H1 (cell line): ENCODE data around the gene ASCC1. TPM values are rescaled to one million over a fixed set of nuclear protein-coding genes. Genes with fewer than 3 reads are reported as not detected.

ENCODE experiments used
- CTCF ChIA-PET: fragments of 300-600 bp; sonication (Branson Sonifier 250); formaldehyde crosslinking; loops from one replicate; lab custom pipeline; 2021; ENCODE audit not compliant: partially characterized antibody; lab: Charles Lee
- POLR2A ChIA-PET: fragments of 300-600 bp; sonication (Branson Sonifier 250); formaldehyde crosslinking; loops from one replicate; lab custom pipeline; 2021; ENCODE audit warnings: inconsistent platforms; ENCODE audit not compliant: partially characterized antibody; lab: Charles Lee
- DNase-seq, 2 experiments: peaks; one replicate each; pipeline versions ENCODE4 v3.0.0 to v3.0.0-alpha.2; 2010 to 2022; ENCODE audit warnings: low spot score in 2 of 2, low read depth in 1 of 2, mixed read lengths in 1 of 2
- FAIRE-seq: peaks from 2 replicates; lab custom pipeline; 2011; peaks lifted over from hg19 to GRCh38; lab: Jason Lieb, UNC
- H2AFZ ChIP-seq: 2 replicates; pipeline ENCODE4 v1.8.1; 2012; ENCODE audit warnings: low read length, inconsistent platforms
- H2AK5ac ChIP-seq: 2 replicates; pipeline ENCODE4 v1.6.1; 2013; ENCODE audit warnings: low read depth, low read length
- H2BK120ac ChIP-seq: replicated peaks from 2 replicates; pipeline ENCODE3; 2013; ENCODE audit warnings: low read depth, low read length, inconsistent platforms
- H2BK12ac ChIP-seq: 2 replicates; pipeline ENCODE4 v1.6.1; 2013; ENCODE audit warnings: low read depth, low read length
- H2BK15ac ChIP-seq: 2 replicates; pipeline ENCODE4 v1.6.1; 2013; ENCODE audit warnings: low read length
- H2BK20ac ChIP-seq: 2 replicates; pipeline ENCODE4 v1.6.1; 2013; ENCODE audit warnings: low read length
- H2BK5ac ChIP-seq: 2 replicates; pipeline ENCODE4 v1.6.1; 2013; ENCODE audit warnings: low read depth, low read length
- H3K14ac ChIP-seq: 2 replicates; pipeline ENCODE4 v1.6.1; 2013; ENCODE audit warnings: inconsistent platforms; ENCODE audit not compliant: insufficient read length
- H3K18ac ChIP-seq: 2 replicates; pipeline ENCODE4 v1.6.1; 2013; ENCODE audit warnings: low read length; ENCODE audit errors: extremely low read depth
- H3K23ac ChIP-seq: 2 replicates; pipeline ENCODE4 v1.6.1; 2013; ENCODE audit warnings: inconsistent platforms; ENCODE audit not compliant: insufficient read length
- H3K23me2 ChIP-seq: 2 replicates; pipeline ENCODE4 v1.6.1; 2013; ENCODE audit warnings: low read depth, low read length
- H3K27ac ChIP-seq: 2 replicates; pipeline ENCODE4 v1.6.1; 2011; ENCODE audit warnings: low read depth, low read length, inconsistent platforms
- H3K27me3 ChIP-seq, 4 experiments: replicated peaks in 1 of 4; 1 replicate in 1 of 4; 2 replicates in 3 of 4; pipeline versions ENCODE4 v1.6.1 to v1.8.1; 2011 to 2013; ENCODE audit warnings: low read length in 3 of 4, mild to moderate bottlenecking in 3 of 4, inconsistent platforms in 2 of 4, mixed read lengths in 2 of 4, moderate library complexity in 1 of 4; ENCODE audit not compliant: control insufficient read depth in 3 of 4, insufficient read depth in 3 of 4; ENCODE audit errors: extremely low read depth in 1 of 4
- H3K36me3 ChIP-seq, 4 experiments: 2 replicates each; pipeline versions ENCODE4 v1.6.1 to v1.8.1; 2011 to 2013; ENCODE audit warnings: mild to moderate bottlenecking in 4 of 4, low read length in 3 of 4, moderate library complexity in 2 of 4, control low read depth in 1 of 4, inconsistent platforms in 1 of 4; ENCODE audit not compliant: insufficient read depth in 4 of 4, control insufficient read depth in 2 of 4
- H3K4ac ChIP-seq: replicated peaks from 2 replicates; pipeline ENCODE3; 2013; ENCODE audit warnings: low read length, low read depth, mixed read lengths, inconsistent platforms; ENCODE audit not compliant: insufficient read length
- H3K4me1 ChIP-seq, 4 experiments: replicated peaks in 1 of 4; 1 replicate in 1 of 4; 2 replicates in 3 of 4; pipeline versions ENCODE4 v1.6.1 to v1.8.1; 2011 to 2013; ENCODE audit warnings: low read length in 3 of 4, inconsistent platforms in 2 of 4, mixed read lengths in 1 of 4; ENCODE audit not compliant: insufficient read depth in 4 of 4, control insufficient read depth in 3 of 4
- H3K4me2 ChIP-seq, 2 experiments: 2 replicates each; pipeline versions ENCODE4 v1.6.1 to v1.8.1; 2011 to 2013; ENCODE audit warnings: low read depth in 2 of 2, low read length in 2 of 2, control low read depth in 1 of 2, inconsistent platforms in 1 of 2, mild to moderate bottlenecking in 1 of 2; ENCODE audit not compliant: insufficient read depth in 1 of 2
- H3K4me3 ChIP-seq, 4 experiments: fragments of 200-600, 300-600 bp in 1 of 4; sonication (generic), shearing (Covaris generic), sonication (Bioruptor Twin) in 1 of 4; 2 replicates each; pipeline versions ENCODE4 v1.5.1 to v1.8.1; 2011 to 2016; ENCODE audit warnings: low read length in 4 of 4, low read depth in 3 of 4, control low read depth in 2 of 4, inconsistent platforms in 2 of 4, mild to moderate bottlenecking in 2 of 4, mixed read lengths in 1 of 4, moderate library complexity in 1 of 4; ENCODE audit not compliant: insufficient read depth in 2 of 4; ENCODE audit errors: extremely low read depth in 1 of 4
- H3K56ac ChIP-seq: replicated peaks from 2 replicates; pipeline ENCODE3; 2013; ENCODE audit warnings: low read depth, mild to moderate bottlenecking, mixed read lengths, low read length, inconsistent platforms; ENCODE audit not compliant: insufficient read length
- H3K79me1 ChIP-seq: 2 replicates; pipeline ENCODE4 v1.6.1; 2013; ENCODE audit warnings: low read depth, low read length, control low read depth
- H3K79me2 ChIP-seq, 2 experiments: 2 replicates each; pipeline versions ENCODE4 v1.6.1 to v1.8.1; 2012 to 2013; ENCODE audit warnings: low read length in 2 of 2, mild to moderate bottlenecking in 2 of 2, inconsistent platforms in 1 of 2; ENCODE audit not compliant: insufficient read depth in 2 of 2, control insufficient read depth in 1 of 2
- H3K9ac ChIP-seq, 4 experiments: replicated peaks in 1 of 4; 1 replicate in 1 of 4; 2 replicates in 3 of 4; pipeline versions ENCODE4 v1.6.1 to v1.8.1; 2011 to 2013; ENCODE audit warnings: low read depth in 3 of 4, low read length in 3 of 4, control low read depth in 2 of 4, mild to moderate bottlenecking in 2 of 4, moderate library complexity in 2 of 4, inconsistent platforms in 1 of 4; ENCODE audit errors: extremely low read depth in 1 of 4
- H3K9me3 ChIP-seq, 2 experiments: 2 replicates each; pipeline versions ENCODE4 v1.6.1 to v1.8.1; 2012 to 2013; ENCODE audit warnings: mild to moderate bottlenecking in 2 of 2, moderate library complexity in 2 of 2, control low read depth in 1 of 2, inconsistent platforms in 1 of 2, low read depth in 1 of 2, low read length in 1 of 2, mixed read lengths in 1 of 2; ENCODE audit not compliant: insufficient read depth in 2 of 2
- H4K20me1 ChIP-seq, 2 experiments: replicated peaks in 1 of 2; 2 replicates each; pipeline versions ENCODE3 to v1.8.1; 2011 to 2013; ENCODE audit warnings: inconsistent platforms in 2 of 2, low read length in 2 of 2, mild to moderate bottlenecking in 1 of 2; ENCODE audit not compliant: insufficient read depth in 2 of 2, control insufficient read depth in 1 of 2
- H4K5ac ChIP-seq: 2 replicates; pipeline ENCODE4 v1.6.1; 2013; ENCODE audit warnings: low read length, low read depth, mixed read lengths, inconsistent platforms; ENCODE audit not compliant: insufficient read length
- H4K8ac ChIP-seq: 2 replicates; pipeline ENCODE4 v1.8.0; 2013; ENCODE audit warnings: mild to moderate bottlenecking, moderate library complexity, low read length, inconsistent platforms; ENCODE audit not compliant: insufficient read depth; ENCODE audit errors: extremely low read depth
- H4K91ac ChIP-seq: replicated peaks from 2 replicates; pipeline ENCODE3; 2013; ENCODE audit warnings: low read length, mixed read lengths, inconsistent platforms; ENCODE audit not compliant: insufficient read length
- CBX8 ChIP-seq: fragments of 300-800, 300-1000 bp; sonication (generic); IDR thresholded peaks from 2 replicates; pipeline ENCODE4 v1.7.1; 2016; ENCODE audit warnings: low read depth, low read length, borderline replicate concordance
- SAP30 ChIP-seq: fragments of 300-600 bp; sonication (generic); IDR thresholded peaks from 2 replicates; pipeline ENCODE4 v1.7.1; 2012; ENCODE audit warnings: low read length, moderate library complexity, mild to moderate bottlenecking, inconsistent platforms; ENCODE audit not compliant: insufficient read depth, insufficient replicate concordance
- WGBS, 2 experiments: shearing (Covaris generic) in 1 of 2; methylation state at CpG; one replicate each; pipeline versions ENCODE4 v1.1.6 to v1.1.7; 2013 to 2015; ENCODE audit warnings: low lambda C conversion rate in 2 of 2, mixed read lengths in 2 of 2, inconsistent platforms in 1 of 2, low coverage in 1 of 2, missing lambda C conversion rate in 1 of 2; ENCODE audit not compliant: insufficient replicate concordance in 2 of 2, insufficient coverage in 1 of 2, insufficient read length in 1 of 2; ENCODE audit errors: extremely low coverage in 1 of 2, missing lambda C conversion rate in 1 of 2; 5-methylcytosine and 5-hydroxymethylcytosine counted together
- polyA plus RNA-seq, 7 experiments: library from polyadenylated mRNA; depleted of rRNA in 3 of 7; stranded (reverse) in 5 of 7; unstranded in 2 of 7; fragments of >200 nt in 5 of 7; fragments of 200-250 nt in 2 of 7; gene quantifications; 1 replicate in 5 of 7; 2 replicates in 1 of 7; 4 replicates in 1 of 7; pipeline versions ENCODE4 v1.2.1 to v1.2.3, GENCODE V29; 2011 to 2013; ENCODE audit warnings: missing spikeins in 2 of 7, mixed read lengths in 2 of 7
- total RNA-seq: library from RNA; stranded (reverse); fragmentation: NEBNext Ultra II Directional; extraction: Animal tissue kit (Norgen Biotek cat#: 25700); gene quantifications from 2 replicates; pipeline ENCODE4 v1.2.1, GENCODE V29; 2021
- TF ChIP-seq, protein P1 (sequence below), 3 experiments: IDR thresholded peaks; 1 replicate in 2 of 3; 2 replicates in 1 of 3; pipeline versions ENCODE4 v1.5.1 to v1.6.1; 2011; ENCODE audit warnings: low read length in 3 of 3, mild to moderate bottlenecking in 3 of 3, inconsistent platforms in 2 of 3, low read depth in 1 of 3, moderate library complexity in 1 of 3; ENCODE audit not compliant: insufficient read depth in 1 of 3; ENCODE audit errors: control extremely low read depth in 1 of 3

Gene ASCC1
- total and polyA plus RNA-seq, 2 of the 8 experiments (the other 6 are each of a cell fraction or from before 2014, with no cell fraction given) = 25.6 to 35.8 TPM

DNA sequence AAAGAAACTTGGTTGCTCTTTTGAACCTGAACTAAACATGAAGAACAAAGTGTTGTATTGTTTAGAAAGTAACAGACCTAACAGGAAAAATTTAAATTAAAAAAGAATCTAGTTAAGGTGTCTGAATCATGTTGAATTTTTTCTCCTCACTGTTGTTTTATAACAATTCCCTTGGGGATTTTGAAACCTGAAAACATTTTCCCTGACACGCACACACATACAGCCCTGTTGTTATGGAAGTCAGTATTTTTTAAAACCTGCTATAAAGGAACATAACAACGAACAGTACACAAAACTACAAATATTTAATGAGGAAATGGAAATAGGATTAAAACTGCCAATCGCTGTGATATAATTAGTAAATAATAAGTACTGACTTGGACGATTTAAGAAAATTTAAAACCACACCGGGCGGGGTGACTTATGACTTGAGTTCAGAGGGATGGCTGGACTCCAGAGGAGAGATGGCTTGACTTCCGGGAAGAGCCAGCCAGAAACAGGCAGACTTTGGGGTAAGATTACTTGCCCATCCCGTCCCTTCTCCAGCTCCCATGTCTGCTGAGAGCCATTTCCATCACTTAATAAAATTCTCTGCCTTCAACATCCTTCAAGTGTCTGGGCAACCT is 111.5 kb downstream of the ASCC1 start:
- Histone ChIP-seq H3K4ac (no peak overlapping the region), H3K79me1 (no peaks in the 10 kb centered on the region), H3K36me3 (no peaks in the 10 kb centered on the region; a peak in 2 of 8 replicates), H2BK15ac (no peak overlapping the region), H2BK20ac (no peak overlapping the region), H3K4me1 (no peaks in the 10 kb centered on the region), H4K20me1 (no peaks in the 10 kb centered on the region), H2AFZ (no peak overlapping the region), H2BK120ac (no peak overlapping the region), H2BK5ac (no peak overlapping the region), H2BK12ac (no peak overlapping the region), H3K9ac (no peak overlapping the region), H3K4me3 (no peak overlapping the region), H4K8ac (no peak overlapping the region), H4K5ac (no peak overlapping the region), H3K27ac (no peak overlapping the region), H4K91ac (no peak overlapping the region), H3K18ac (no peak overlapping the region), H3K4me2 (no peak overlapping the region), H3K14ac (no peak overlapping the region), H3K9me3 (no peaks in the 10 kb centered on the region), H3K56ac (no peak overlapping the region), H3K79me2 (no peaks in the 10 kb centered on the region), H3K27me3 (no peaks in the 10 kb centered on the region), H3K23me2 (no peaks in the 10 kb centered on the region), H3K23ac (no peak overlapping the region), H2AK5ac (no peak overlapping the region)
- FAIRE-seq = no peak
- WGBS, 2 experiments = 88% methylated on average over 8 of the region's 8 CpGs; no CpG with 5 or more reads in 1 of the 2 experiments
- CTCF ChIA-PET = interaction anchor here (0.8 kb wide), 2 partner anchors 12 to 35 kb away, joined by 3 read pairs; no protein-coding TSS in a partner anchor
- POLR2A ChIA-PET = no interaction called here
- DNase-seq = no peak
- TF ChIP-seq CBX8 = no peak
- TF ChIP-seq, protein P1, sequence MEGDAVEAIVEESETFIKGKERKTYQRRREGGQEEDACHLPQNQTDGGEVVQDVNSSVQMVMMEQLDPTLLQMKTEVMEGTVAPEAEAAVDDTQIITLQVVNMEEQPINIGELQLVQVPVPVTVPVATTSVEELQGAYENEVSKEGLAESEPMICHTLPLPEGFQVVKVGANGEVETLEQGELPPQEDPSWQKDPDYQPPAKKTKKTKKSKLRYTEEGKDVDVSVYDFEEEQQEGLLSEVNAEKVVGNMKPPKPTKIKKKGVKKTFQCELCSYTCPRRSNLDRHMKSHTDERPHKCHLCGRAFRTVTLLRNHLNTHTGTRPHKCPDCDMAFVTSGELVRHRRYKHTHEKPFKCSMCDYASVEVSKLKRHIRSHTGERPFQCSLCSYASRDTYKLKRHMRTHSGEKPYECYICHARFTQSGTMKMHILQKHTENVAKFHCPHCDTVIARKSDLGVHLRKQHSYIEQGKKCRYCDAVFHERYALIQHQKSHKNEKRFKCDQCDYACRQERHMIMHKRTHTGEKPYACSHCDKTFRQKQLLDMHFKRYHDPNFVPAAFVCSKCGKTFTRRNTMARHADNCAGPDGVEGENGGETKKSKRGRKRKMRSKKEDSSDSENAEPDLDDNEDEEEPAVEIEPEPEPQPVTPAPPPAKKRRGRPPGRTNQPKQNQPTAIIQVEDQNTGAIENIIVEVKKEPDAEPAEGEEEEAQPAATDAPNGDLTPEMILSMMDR (IDR thresholded peaks at IDR 0.05; ENCODE audit: control extremely low read depth in 1 of 3, insufficient read depth in 1 of 3, low read depth in 1 of 3, low read length in 3 of 3) = no peak
- no peak for TF ChIP-seq SAP30
